ENCODE results near the gene NACAD.

Gene NACAD

GRCh38 chr7:45098983-45099839, 10.4 kb upstream of the NACAD start:
- no peaks in the 10 kb centered on the region for H3K9me3 ChIP-seq (ENCODE audit: control insufficient read depth, low read length)
- H3K4me1 ChIP-seq = no peaks in the 10 kb centered on the region
- H2AFZ ChIP-seq = no peak overlapping the region
- peaks cover 4% of the 10 kb centered on the region for H3K79me2 ChIP-seq
- TF ChIP-seq CTCF (IDR thresholded peaks at IDR 0.05) = no peak
- H3K4me2 ChIP-seq (ENCODE audit: low read length) = no peak overlapping the region
- H3K36me3 ChIP-seq (ENCODE audit: control insufficient read depth, insufficient read depth, low read length) = no peaks in the 10 kb centered on the region
- H3K9ac ChIP-seq = no peak overlapping the region
- H3K27ac ChIP-seq = no peak overlapping the region
- H3K27me3 ChIP-seq (ENCODE audit: control insufficient read depth, insufficient read depth, low read length) = no peaks in the 10 kb centered on the region
- H3K4me3 ChIP-seq (ENCODE audit: low read depth, low read length) = no peak overlapping the region

- Histone ChIP-seq H3K4me1 (no peaks in the 10 kb centered on the region), H3K79me2 (no peaks in the 10 kb centered on the region), H3K4me3 (ENCODE audit: low read depth, low read length) (no peak overlapping the region), H3K4me2 (ENCODE audit: low read length) (no peak overlapping the region), H3K27ac (no peak overlapping the region), H3K9ac (no peak overlapping the region), H3K27me3 (ENCODE audit: control insufficient read depth, insufficient read depth, low read length) (no peaks in the 10 kb centered on the region), H2AFZ (no peak overlapping the region), H3K9me3 (ENCODE audit: control insufficient read depth, low read length) (no peaks in the 10 kb centered on the region), H3K36me3 (ENCODE audit: control insufficient read depth, insufficient read depth, low read length) (no peaks in the 10 kb centered on the region)
- no peak for TF ChIP-seq CTCF (IDR thresholded peaks at IDR 0.05)
Observed at GRCh38 chr7:45092931-45093235, 4.1 kb upstream of the NACAD start.

GRCh38 chr7:45092100-45092930, 3.5 kb upstream of the NACAD start:
- no peak overlapping the region for H3K4me3 ChIP-seq (ENCODE audit: low read depth, low read length)
- H3K36me3 ChIP-seq (ENCODE audit: control insufficient read depth, insufficient read depth, low read length) = no peaks in the 10 kb centered on the region
- no peaks in the 10 kb centered on the region for H3K9me3 ChIP-seq (ENCODE audit: control insufficient read depth, low read length)
- no peaks in the 10 kb centered on the region for H3K27me3 ChIP-seq (ENCODE audit: control insufficient read depth, insufficient read depth, low read length)
- H3K9ac ChIP-seq = no peak overlapping the region
- no peaks in the 10 kb centered on the region for H3K4me1 ChIP-seq
- no peak overlapping the region for H2AFZ ChIP-seq
- H3K4me2 ChIP-seq (ENCODE audit: low read length) = no peak overlapping the region
- H3K79me2 ChIP-seq = no peaks in the 10 kb centered on the region
- no peak for TF ChIP-seq CTCF (IDR thresholded peaks at IDR 0.05)
- H3K27ac ChIP-seq = no peak overlapping the region

GRCh38 chr7:45089341-45089891, 647 bp upstream of the NACAD start:
- H3K36me3 ChIP-seq (ENCODE audit: control insufficient read depth, insufficient read depth, low read length) = no peaks in the 10 kb centered on the region
- H2AFZ ChIP-seq = peak overlapping the region; percentile 86
- H3K4me2 ChIP-seq (ENCODE audit: low read length) = peak overlapping the region; percentile 13
- H3K27me3 ChIP-seq (ENCODE audit: control insufficient read depth, insufficient read depth, low read length) = no peaks in the 10 kb centered on the region
- no peaks in the 10 kb centered on the region for H3K79me2 ChIP-seq
- no peaks in the 10 kb centered on the region for H3K9me3 ChIP-seq (ENCODE audit: control insufficient read depth, low read length)
- no peaks in the 10 kb centered on the region for H3K4me1 ChIP-seq
- no peak overlapping the region for H3K27ac ChIP-seq
- H3K4me3 ChIP-seq (ENCODE audit: low read depth, low read length) = no peak overlapping the region
- TF ChIP-seq CTCF (IDR thresholded peaks at IDR 0.05) = no peak
- no peak overlapping the region for H3K9ac ChIP-seq

All from parathyroid adenoma (tissue), 2 donors.